ENCODE measurements around the gene FBXL15. TPM values are rescaled to one million over a fixed set of nuclear protein-coding genes. Genes with fewer than 3 reads are reported as not detected.

The FBXL15 gene
- total RNA-seq, 4 donors from 2014 or later, result 18.6 to 41.9 (median 26.1) TPM

- peak overlapping the region; percentile 11 to 56 for H3K4me3 ChIP-seq
- H3K27ac ChIP-seq, result peak overlapping the region; percentile 30 to 96 (median 88)
- peaks cover 81% of the 10 kb centered on the region for H3K27me3 ChIP-seq
- no peak for ATAC-seq
- WGBS, 2 donors (ENCODE audit: low coverage in 1 of 2), result 0 to 7% methylated on average over 2 to 12 of the region's 24 CpGs
- no peaks in the 10 kb centered on the region for H3K36me3 ChIP-seq
- no peaks in the 10 kb centered on the region for H3K9me3 ChIP-seq
- peaks cover 3 to 59% (median 16%) of the 10 kb centered on the region in 3 donors for H3K4me1 ChIP-seq
- TF ChIP-seq POLR2AphosphoS5 (IDR thresholded peaks at IDR 0.05), result no peak
- no peak for TF ChIP-seq CTCF (IDR thresholded peaks at IDR 0.05)
- TF ChIP-seq POLR2A (IDR thresholded peaks at IDR 0.05), result no peak
- no peak for TF ChIP-seq EP300 (IDR thresholded peaks at IDR 0.05)
Measured at GRCh38 chr10:102409604-102410428, 10.8 kb upstream of the FBXL15 start.

- H3K36me3 ChIP-seq, result no peaks in the 10 kb centered on the region
- H3K9me3 ChIP-seq, result no peaks in the 10 kb centered on the region
- peak overlapping the region; percentile 30 to 96 (median 88) for H3K27ac ChIP-seq
- no peak for TF ChIP-seq EP300 (IDR thresholded peaks at IDR 0.05)
- no peak for TF ChIP-seq POLR2A (IDR thresholded peaks at IDR 0.05)
- TF ChIP-seq CTCF (IDR thresholded peaks at IDR 0.05), result no peak
- TF ChIP-seq POLR2AphosphoS5 (IDR thresholded peaks at IDR 0.05), result no peak
- ATAC-seq, result no peak
- H3K4me3 ChIP-seq, result peak overlapping the region; percentile 11 to 56
- WGBS, 2 donors (ENCODE audit: low coverage in 1 of 2), result no CpG with 5 or more reads among the region's 48 CpGs
- peaks cover 89% of the 10 kb centered on the region for H3K27me3 ChIP-seq
- peaks cover 3 to 52% (median 16%) of the 10 kb centered on the region in 3 donors for H3K4me1 ChIP-seq
Measured at GRCh38 chr10:102410429-102411073, 10.1 kb upstream of the FBXL15 start.

GRCh38 chr10:102411341-102412255 is 9.0 kb upstream of the FBXL15 start:
- Histone ChIP-seq H3K4me3 (no peak overlapping the region), H3K4me1 (peaks cover 3 to 45% (median 16%) of the 10 kb centered on the region in 3 donors), H3K27ac (peak overlapping the region in 1 of 4 donors; percentile 96), H3K27me3 (peaks cover 99% of the 10 kb centered on the region), H3K9me3 (no peaks in the 10 kb centered on the region), H3K36me3 (no peaks in the 10 kb centered on the region)
- WGBS, 2 donors (ENCODE audit: low coverage in 1 of 2), result 67 to 71% methylated on average over 2 to 6 of the region's 14 CpGs
- ATAC-seq, result no peak
- TF ChIP-seq POLR2A (IDR thresholded peaks at IDR 0.05) (no peak), EP300 (IDR thresholded peaks at IDR 0.05) (no peak), POLR2AphosphoS5 (IDR thresholded peaks at IDR 0.05) (no peak), CTCF (IDR thresholded peaks at IDR 0.05) (no peak)

GRCh38 chr10:102412293-102412692 is 8.3 kb upstream of the FBXL15 start:
- no peak for ATAC-seq
- H3K9me3 ChIP-seq, result no peaks in the 10 kb centered on the region
- H3K36me3 ChIP-seq, result no peaks in the 10 kb centered on the region
- H3K4me1 ChIP-seq, result peaks cover 3 to 39% (median 16%) of the 10 kb centered on the region in 3 donors
- 100% methylated on average over 2 of the region's 10 CpGs; no CpG with 5 or more reads in 1 of the 2 donors for WGBS, 2 donors (ENCODE audit: low coverage in 1 of 2)
- no peak overlapping the region for H3K4me3 ChIP-seq
- H3K27ac ChIP-seq, result no peak overlapping the region
- peaks cover 100% of the 10 kb centered on the region for H3K27me3 ChIP-seq
- TF ChIP-seq POLR2A (IDR thresholded peaks at IDR 0.05), result no peak
- TF ChIP-seq POLR2AphosphoS5 (IDR thresholded peaks at IDR 0.05), result no peak
- no peak for TF ChIP-seq CTCF (IDR thresholded peaks at IDR 0.05)
- no peak for TF ChIP-seq EP300 (IDR thresholded peaks at IDR 0.05)

Measured in gastroesophageal sphincter (tissue), 4 donors.